GM12865 (cell line): Measurements from ENCODE around the gene STAMBPL1.
"Not testable (repeated sequence)": the region's sequence is repeated elsewhere in the genome, so short reads cannot be mapped to it uniquely, and the experiment has no call there.

ENCODE experiments used
- DNase-seq: peaks from one replicate; pipeline ENCODE4 v3.0.0; 2010; ENCODE audit warnings: low read depth
- H3K4me3 ChIP-seq: 2 replicates; pipeline ENCODE4 v1.5.1; 2011; ENCODE audit warnings: mild to moderate bottlenecking, low read depth, low read length, control low read depth
- CTCF ChIP-seq: IDR thresholded peaks from 2 replicates; pipeline ENCODE4 v1.5.1; 2011; ENCODE audit warnings: low read length, control low read depth, low read depth, inconsistent platforms; ENCODE audit not compliant: insufficient read depth; ENCODE audit errors: missing control alignments

STAMBPL1 gene

GRCh38 chr10:88835096-88835909, 44.7 kb upstream of the STAMBPL1 start:
- peak; percentile 84 for TF ChIP-seq CTCF
- DNase-seq: peak; percentile 93
- no peak overlapping the region for H3K4me3 ChIP-seq

GRCh38 chr10:88835910-88836221, 44.2 kb upstream of the STAMBPL1 start:
- DNase-seq: no peak
- TF ChIP-seq CTCF: no peak
- no peak overlapping the region for H3K4me3 ChIP-seq

- H3K4me3 ChIP-seq, DNase-seq: not testable (repeated sequence)
Observed at GRCh38 chr10:88837632-88838031, 42.4 kb upstream of the STAMBPL1 start.

GRCh38 chr10:88838766-88839350, 41.2 kb upstream of the STAMBPL1 start:
- peak; percentile 34 for DNase-seq
- TF ChIP-seq CTCF: no peak
- no peak overlapping the region for H3K4me3 ChIP-seq

GRCh38 chr10:88840104-88840503, 39.9 kb upstream of the STAMBPL1 start:
- no peak for TF ChIP-seq CTCF
- H3K4me3 ChIP-seq: no peak overlapping the region
- no peak for DNase-seq

GRCh38 chr10:88840881-88841280, 39.2 kb upstream of the STAMBPL1 start:
- TF ChIP-seq CTCF: no peak
- no peak for DNase-seq
- no peak overlapping the region for H3K4me3 ChIP-seq

- no peak for TF ChIP-seq CTCF
- peak; percentile 27 for DNase-seq
Observed at GRCh38 chr10:88841316-88842111, 38.5 kb upstream of the STAMBPL1 start.

More at GRCh38 chr10:88841316-88842111, 38.5 kb upstream of the STAMBPL1 start:
- H3K4me3 ChIP-seq: no peak overlapping the region
